Mesodermal cell (in vitro differentiated cells): ENCODE results near the gene VASH1.
A peak's percentile ranks its signal among the peaks of the same experiment; 100 is the strongest.

ENCODE experiments used
- H3K27ac ChIP-seq: 2 replicates; pipeline ENCODE4 v1.7.0; 2013; ENCODE audit warnings: mild to moderate bottlenecking, low read depth, low read length, moderate library complexity; ENCODE audit not compliant: severe bottlenecking
- H3K36me3 ChIP-seq: 2 replicates; pipeline ENCODE4 v1.7.1; 2013; ENCODE audit warnings: mild to moderate bottlenecking, low read length, moderate library complexity; ENCODE audit not compliant: control insufficient read depth, insufficient read depth
- H3K4me1 ChIP-seq: one replicate; pipeline ENCODE4 v1.7.1; 2013; ENCODE audit warnings: mild to moderate bottlenecking, low read length; ENCODE audit not compliant: insufficient read depth, control insufficient read depth, poor library complexity, severe bottlenecking
- H3K4me3 ChIP-seq: 2 replicates; pipeline ENCODE4 v1.7.0; 2013; ENCODE audit warnings: low read length, control low read depth, mild to moderate bottlenecking; ENCODE audit not compliant: insufficient read depth, poor library complexity, severe bottlenecking; ENCODE audit errors: extremely low read depth
- H3K9me3 ChIP-seq: 2 replicates; pipeline ENCODE4 v1.7.1; 2013; ENCODE audit warnings: mild to moderate bottlenecking, low read length, moderate library complexity; ENCODE audit not compliant: control insufficient read depth
- WGBS, 2 experiments: methylation state at CpG; one replicate each; pipeline ENCODE4 v1.1.5; 2013; ENCODE audit warnings: missing lambda C conversion rate in 2 of 2; ENCODE audit not compliant: insufficient coverage in 2 of 2; 5-methylcytosine and 5-hydroxymethylcytosine counted together

VASH1 gene

DNA sequence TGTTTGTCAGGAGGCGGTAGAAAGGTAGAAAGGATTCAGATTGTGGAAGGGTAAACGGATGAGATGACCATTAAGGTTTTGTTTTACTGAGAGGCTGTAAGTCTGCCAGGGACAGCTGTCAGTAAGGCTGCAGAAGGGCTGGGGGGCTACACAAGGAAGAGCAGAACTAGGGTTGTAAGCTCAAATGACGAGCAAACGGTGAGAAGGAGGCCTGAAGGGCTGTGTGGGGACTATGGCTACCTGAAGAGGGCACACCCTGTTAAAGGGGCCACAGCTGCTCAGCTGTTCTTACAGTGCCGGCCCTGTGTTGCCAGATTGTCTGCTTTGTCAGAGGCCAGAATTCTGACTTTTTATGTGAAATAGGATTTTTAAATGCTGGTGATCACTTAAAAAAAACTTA is 19.1 kb downstream of the VASH1 start:
- H3K27ac ChIP-seq, result no peak overlapping the region
- no peak overlapping the region for H3K4me3 ChIP-seq
- H3K4me1 ChIP-seq, result peaks cover 25% of the 10 kb centered on the region
- WGBS, 2 experiments, result 78 to 80% methylated on average over 4 to 5 of the region's 5 CpGs
- H3K9me3 ChIP-seq, result no peaks in the 10 kb centered on the region
- peaks cover 48% of the 10 kb centered on the region for H3K36me3 ChIP-seq

DNA sequence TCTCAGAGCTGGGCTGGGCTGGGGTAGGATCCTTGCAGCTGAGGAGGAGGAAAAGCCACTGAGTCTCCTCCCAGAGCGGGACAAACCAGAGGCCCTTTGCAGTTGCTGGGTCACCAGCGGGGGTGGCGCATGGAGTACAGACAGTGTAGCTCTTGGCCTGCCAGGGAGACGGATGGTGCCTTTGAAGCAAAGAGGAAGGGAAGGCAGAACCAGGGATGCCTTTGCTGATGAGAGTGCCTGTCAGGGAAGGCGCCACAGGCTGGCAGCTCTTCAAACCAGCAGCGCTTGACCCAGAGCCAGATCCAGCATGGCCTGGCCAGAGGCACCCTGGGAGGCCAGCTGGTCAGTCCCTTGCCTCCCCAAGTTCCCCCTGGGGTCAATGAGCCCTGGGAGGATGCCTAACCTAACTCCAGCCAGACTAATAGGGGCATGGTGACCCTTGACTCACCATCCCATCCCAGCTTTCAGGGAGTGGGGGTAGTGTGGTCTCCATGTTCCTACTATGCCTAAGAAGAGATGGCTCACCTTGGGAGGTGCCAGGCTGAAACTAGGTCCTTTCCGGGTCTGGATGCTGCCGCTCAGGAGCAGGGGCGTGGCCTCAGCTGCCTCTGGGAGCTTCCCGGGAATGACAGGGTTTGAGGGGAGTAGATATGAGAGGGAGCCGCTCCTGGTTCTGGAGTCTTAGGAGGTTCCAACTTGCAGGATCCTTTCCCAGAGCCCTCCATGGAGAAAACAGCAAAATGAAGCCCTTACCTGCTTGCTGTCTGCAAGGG is 19.8 kb downstream of the VASH1 start:
- Histone ChIP-seq H3K9me3 (no peaks in the 10 kb centered on the region), H3K4me1 (peaks cover 25% of the 10 kb centered on the region), H3K36me3 (peaks cover 47% of the 10 kb centered on the region), H3K27ac (peak overlapping the region; percentile 66), H3K4me3 (no peak overlapping the region)
- WGBS, 2 experiments, result 89 to 97% methylated on average over 7 to 9 of the region's 11 CpGs

DNA sequence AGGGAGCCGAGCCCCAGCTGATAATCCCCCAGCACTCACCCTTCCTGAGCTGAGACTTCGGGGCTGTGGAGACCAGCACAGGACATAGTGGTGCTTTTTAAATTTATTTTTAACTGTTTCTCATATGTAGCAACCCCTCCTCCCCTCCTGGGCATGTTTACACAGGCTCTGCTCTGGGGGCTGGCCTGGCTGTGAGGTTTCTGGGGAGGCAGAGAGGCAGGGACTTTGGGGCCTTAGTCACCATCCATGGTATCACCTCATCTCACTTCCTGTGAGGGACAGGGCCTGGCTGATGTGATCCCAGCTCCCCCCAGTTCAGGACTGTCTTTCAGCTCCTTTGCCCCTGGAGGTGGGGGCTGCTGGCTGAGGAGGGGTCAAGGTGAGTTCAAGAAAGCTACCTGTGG is 20.4 kb downstream of the VASH1 start:
- WGBS, 2 experiments, result no CpG with 5 or more reads among the region's 2 CpGs
- H3K36me3 ChIP-seq, result peaks cover 46% of the 10 kb centered on the region
- H3K4me3 ChIP-seq, result no peak overlapping the region
- no peaks in the 10 kb centered on the region for H3K9me3 ChIP-seq
- peak overlapping the region; percentile 66 for H3K27ac ChIP-seq
- peaks cover 20% of the 10 kb centered on the region for H3K4me1 ChIP-seq

DNA sequence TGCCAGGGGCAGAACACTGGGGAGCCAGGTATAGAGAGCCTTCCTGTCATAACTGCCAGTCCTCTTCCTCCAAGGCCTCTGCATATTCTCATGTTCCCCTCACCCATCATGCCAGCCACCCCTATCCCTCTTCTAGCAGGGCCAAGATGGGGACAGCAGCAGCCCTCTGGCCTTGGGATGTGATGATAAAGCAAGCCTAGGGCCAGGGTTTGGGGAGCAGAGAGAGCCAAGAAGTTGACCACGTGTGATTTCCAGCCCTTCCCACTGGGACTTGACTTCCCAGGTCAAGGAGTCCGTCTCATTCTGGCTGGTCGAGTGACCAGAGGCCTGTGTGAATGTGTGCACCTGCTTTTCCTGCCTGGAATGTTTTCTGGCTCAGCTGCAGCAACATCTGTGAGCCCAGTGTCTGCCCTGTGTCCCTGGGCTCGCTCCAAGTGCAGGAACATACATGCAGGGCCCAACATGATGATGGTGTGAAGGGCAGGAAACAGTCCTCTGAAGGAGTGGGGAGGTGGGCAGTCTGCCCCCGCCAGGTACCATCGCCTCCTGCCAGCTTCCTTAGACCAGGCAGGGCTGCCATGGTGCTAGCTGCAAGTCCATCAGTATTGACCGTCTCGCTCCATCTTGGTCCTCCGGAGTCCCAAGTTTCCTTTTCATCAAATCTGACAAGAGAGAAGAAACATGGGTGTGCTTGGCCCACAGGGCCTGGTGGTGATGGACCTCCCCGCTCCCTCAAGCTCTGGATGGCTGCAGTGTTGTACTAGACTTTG is 21.0 kb downstream of the VASH1 start:
- WGBS, 2 experiments, result 93 to 98% methylated on average over 9 to 10 of the region's 10 CpGs
- Histone ChIP-seq H3K27ac (peak overlapping the region; percentile 5), H3K36me3 (peaks cover 49% of the 10 kb centered on the region), H3K9me3 (no peaks in the 10 kb centered on the region), H3K4me3 (no peak overlapping the region), H3K4me1 (peaks cover 19% of the 10 kb centered on the region)

DNA sequence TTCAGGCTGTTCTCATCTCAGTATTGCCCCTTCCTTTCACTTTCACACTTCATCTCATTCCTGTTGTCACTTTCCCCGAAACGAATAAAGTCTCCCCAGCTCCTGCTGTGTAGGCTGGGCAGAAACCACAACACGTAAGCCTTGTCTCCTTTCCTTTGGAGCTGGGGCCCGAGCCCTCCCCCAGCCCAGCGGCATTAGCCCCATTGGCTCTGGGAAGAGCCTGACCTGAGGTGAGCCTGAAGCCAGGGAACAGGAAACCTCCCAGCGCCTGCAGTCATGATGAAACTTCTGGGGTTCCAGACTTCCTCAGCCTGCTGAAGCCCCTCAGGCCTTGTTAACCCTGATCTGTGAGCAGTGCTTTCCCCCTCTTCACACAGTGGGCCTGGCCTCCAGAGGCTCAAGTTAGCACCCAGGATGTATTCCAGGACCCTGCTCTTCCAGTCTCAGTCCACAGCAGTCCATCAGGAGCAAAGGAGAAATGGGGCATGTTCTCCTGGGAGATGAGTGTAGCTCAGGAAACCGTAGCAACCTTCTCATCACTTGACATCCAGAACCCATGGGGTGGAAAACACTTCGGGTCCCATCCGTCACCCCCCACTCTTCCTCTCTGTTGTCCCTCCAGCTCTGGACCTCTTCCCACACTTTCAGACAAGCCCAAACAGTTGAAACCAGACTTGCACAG is 21.8 kb downstream of the VASH1 start:
- peaks cover 46% of the 10 kb centered on the region for H3K36me3 ChIP-seq
- no peak overlapping the region for H3K4me3 ChIP-seq
- WGBS, 2 experiments, result 81 to 83% methylated on average over 6 to 9 of the region's 9 CpGs
- peaks cover 19% of the 10 kb centered on the region for H3K4me1 ChIP-seq
- no peaks in the 10 kb centered on the region for H3K9me3 ChIP-seq
- peak overlapping the region; percentile 29 for H3K27ac ChIP-seq

DNA sequence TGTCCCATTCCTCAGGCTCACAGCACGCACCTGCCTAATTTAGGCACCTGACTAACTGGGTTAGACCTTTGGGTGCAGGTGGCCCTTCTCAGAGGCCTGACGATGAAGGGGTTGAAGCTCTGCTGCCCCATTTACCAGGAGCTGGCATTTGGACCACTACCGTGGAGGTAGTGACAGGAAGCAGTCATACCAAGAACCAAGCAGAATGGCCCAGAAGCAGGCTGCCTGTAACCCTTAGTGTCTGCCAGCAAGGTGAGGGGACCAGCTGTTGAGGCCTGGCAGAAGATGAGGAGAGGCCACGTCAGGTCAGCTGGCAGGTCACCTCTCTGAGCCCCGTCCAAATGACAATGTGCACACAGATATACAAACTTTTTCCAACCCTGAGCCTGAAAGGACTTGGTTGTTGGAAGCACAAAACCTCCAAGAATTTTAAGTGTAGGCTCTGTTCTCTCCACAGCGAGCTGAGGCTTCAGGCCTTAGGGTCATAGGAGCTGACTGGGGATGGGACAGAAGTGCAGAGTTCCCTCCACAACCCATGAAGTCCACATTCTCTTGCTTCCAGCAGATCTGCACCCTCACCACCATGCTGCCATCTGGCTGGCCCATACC is 23.1 kb downstream of the VASH1 start:
- Histone ChIP-seq H3K27ac (peak overlapping the region; percentile 6), H3K36me3 (peaks cover 49% of the 10 kb centered on the region), H3K9me3 (no peaks in the 10 kb centered on the region), H3K4me1 (peaks cover 19% of the 10 kb centered on the region), H3K4me3 (no peak overlapping the region)
- 86 to 100% methylated on average over 2 to 6 of the region's 6 CpGs for WGBS, 2 experiments

DNA sequence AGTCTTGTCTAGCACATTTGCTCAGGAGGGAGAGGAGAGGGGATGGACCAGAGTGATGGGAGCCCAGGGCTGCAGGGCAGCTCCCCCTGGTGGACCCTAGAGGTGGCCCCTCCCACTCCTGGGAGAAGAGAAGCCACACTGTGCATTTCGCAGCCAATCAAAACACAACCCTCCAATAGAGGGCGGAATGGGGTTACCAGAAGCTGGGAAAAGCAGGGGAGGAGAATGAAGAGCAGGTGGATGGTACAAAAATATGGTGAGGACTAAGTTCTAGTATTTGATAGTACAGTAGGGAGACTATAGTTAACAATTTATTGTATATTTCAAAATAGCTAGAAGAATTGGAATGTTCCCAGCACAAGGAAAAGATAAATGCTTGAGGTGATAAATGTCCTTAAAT is 23.6 kb downstream of the VASH1 start:
- Histone ChIP-seq H3K4me3 (no peak overlapping the region), H3K36me3 (peaks cover 44% of the 10 kb centered on the region), H3K27ac (no peak overlapping the region), H3K4me1 (peaks cover 19% of the 10 kb centered on the region), H3K9me3 (no peaks in the 10 kb centered on the region)
- WGBS, 2 experiments, result no CpG with 5 or more reads among the region's 2 CpGs

DNA sequence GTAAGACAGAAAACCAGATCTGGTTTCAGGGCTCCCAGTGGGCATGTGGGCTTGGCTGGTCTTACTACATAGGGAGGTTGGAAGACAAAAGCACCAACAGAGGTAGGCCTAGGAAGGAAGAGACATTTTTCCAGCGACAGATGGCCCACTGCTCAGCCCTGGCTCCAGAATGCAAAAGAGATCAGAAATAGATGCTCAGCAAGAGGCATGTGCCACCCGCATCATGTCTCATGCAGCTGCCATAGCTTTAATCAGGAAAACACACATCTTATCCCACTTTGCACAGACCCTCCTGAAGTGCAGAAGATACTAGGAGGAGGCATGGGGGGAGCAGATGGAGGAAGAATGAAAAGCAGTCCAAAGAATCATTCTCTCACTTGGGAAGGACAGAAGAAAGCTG is 25.3 kb downstream of the VASH1 start:
- Histone ChIP-seq H3K27ac (no peak overlapping the region), H3K36me3 (peaks cover 55% of the 10 kb centered on the region), H3K4me3 (no peak overlapping the region), H3K4me1 (peaks cover 6% of the 10 kb centered on the region), H3K9me3 (no peaks in the 10 kb centered on the region)
- WGBS, 2 experiments, result 63 to 100% methylated on average over 1 to 2 of the region's 2 CpGs

DNA sequence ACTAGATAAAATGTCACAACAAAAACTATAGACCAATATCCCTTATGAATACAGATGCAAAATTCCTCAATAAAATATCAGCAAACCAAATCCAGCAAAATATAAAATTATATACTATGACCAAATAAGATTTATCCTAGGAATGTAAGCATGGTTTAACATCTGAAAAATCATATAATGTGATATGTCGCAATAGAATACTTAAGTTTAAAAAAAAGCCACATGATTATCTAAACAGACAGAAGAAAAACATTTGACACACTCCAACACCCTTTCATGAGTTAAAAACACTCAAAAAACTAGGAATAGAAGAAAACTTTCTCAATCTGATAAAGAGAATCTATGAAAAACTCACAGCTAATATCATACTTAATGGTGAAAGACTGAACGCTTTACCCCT is 31.2 kb downstream of the VASH1 start:
- Histone ChIP-seq H3K9me3 (no peaks in the 10 kb centered on the region), H3K27ac (no peak overlapping the region), H3K4me3 (no peak overlapping the region), H3K36me3 (peaks cover 52% of the 10 kb centered on the region), H3K4me1 (no peaks in the 10 kb centered on the region)
- WGBS, 2 experiments, result no CpG with 5 or more reads among the region's 2 CpGs

DNA sequence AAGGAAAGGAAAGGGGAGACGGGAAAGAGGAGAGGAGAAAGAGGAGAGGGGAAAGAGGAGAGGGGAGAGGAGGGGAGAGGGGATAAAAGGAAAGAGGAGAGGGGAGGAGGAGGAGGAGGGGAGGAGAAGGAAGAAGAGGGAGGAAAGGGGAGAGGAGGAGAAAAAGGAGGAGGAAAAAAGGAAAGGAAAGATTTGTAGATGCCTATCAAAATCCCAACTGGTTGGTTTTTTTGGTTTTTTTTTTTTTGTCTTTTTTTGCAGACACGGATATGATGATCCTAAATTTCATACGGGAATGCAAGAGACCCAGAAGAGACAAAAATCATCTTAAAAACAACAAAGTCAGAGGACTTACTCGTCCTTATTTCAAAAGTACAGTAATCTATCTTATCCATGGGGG is 32.1 kb downstream of the VASH1 start:
- H3K36me3 ChIP-seq, result peaks cover 57% of the 10 kb centered on the region
- WGBS, 2 experiments, result 88 to 100% methylated on average over 1 of the region's 4 CpGs
- no peak overlapping the region for H3K4me3 ChIP-seq
- H3K4me1 ChIP-seq, result no peaks in the 10 kb centered on the region
- no peak overlapping the region for H3K27ac ChIP-seq
- H3K9me3 ChIP-seq, result no peaks in the 10 kb centered on the region
